ENCODE results near the gene SOX6.

DNA sequence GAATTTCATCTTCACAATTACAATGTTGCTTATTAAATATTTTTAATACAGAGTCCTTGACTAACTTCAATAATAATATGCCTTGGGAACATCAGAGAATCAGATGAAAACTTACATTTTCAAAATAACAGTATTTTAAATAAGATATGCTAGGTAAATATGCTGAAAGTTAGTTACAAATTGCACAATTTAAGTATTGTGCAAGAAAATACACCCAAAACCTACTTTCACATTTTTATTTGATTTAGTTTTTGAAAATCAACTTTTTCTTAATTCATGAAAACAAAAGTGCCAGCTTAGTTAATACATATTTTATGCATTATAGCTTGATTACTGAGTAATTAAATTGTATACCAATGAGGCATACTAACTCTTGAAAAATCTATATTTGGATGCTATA, 76.8 kb downstream of the SOX6 start:
- TF ChIP-seq, protein P1, sequence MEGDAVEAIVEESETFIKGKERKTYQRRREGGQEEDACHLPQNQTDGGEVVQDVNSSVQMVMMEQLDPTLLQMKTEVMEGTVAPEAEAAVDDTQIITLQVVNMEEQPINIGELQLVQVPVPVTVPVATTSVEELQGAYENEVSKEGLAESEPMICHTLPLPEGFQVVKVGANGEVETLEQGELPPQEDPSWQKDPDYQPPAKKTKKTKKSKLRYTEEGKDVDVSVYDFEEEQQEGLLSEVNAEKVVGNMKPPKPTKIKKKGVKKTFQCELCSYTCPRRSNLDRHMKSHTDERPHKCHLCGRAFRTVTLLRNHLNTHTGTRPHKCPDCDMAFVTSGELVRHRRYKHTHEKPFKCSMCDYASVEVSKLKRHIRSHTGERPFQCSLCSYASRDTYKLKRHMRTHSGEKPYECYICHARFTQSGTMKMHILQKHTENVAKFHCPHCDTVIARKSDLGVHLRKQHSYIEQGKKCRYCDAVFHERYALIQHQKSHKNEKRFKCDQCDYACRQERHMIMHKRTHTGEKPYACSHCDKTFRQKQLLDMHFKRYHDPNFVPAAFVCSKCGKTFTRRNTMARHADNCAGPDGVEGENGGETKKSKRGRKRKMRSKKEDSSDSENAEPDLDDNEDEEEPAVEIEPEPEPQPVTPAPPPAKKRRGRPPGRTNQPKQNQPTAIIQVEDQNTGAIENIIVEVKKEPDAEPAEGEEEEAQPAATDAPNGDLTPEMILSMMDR (IDR thresholded peaks at IDR 0.05) = no peak
- no peak for TF ChIP-seq POLR2A (IDR thresholded peaks at IDR 0.05)

All from uterus (tissue), 2 donors.